Loucy (cell line): ENCODE data around the gene RRAGB.

ENCODE experiments used
- EZH2phosphoT487 ChIP-seq: fragments of 200-600 bp; IDR thresholded peaks from 2 replicates; pipeline ENCODE4 v1.6.1; 2018; ENCODE audit warnings: antibody characterized with exemption, mild to moderate bottlenecking, moderate library complexity, borderline replicate concordance
- TF ChIP-seq, protein P1 (sequence below): fragments of 200-600 bp; sonication (generic); conservative IDR thresholded peaks from 2 replicates; pipeline ENCODE4 v1.5.1; 2014; ENCODE audit warnings: mild to moderate bottlenecking, antibody characterized with exemption, low read length

DNA sequence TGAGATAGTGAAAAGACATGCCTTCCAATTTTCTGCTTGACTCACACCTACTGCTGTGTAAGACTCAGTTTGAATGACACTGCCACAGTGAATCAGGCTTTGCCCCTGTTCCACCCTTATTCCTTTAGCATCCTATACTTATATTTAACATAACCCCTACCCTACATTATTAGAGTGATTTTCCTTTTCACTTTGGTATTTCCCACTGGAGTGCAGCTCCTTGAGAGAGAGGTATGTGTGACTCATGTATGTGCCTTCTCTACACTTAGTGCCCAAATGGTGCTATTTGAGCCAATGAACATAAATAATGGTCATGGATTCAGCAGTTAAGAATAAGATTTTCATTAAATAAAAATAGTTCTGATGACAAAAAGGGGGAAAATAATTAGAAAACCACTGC, 69.5 kb downstream of the RRAGB start:
- TF ChIP-seq, protein P1, sequence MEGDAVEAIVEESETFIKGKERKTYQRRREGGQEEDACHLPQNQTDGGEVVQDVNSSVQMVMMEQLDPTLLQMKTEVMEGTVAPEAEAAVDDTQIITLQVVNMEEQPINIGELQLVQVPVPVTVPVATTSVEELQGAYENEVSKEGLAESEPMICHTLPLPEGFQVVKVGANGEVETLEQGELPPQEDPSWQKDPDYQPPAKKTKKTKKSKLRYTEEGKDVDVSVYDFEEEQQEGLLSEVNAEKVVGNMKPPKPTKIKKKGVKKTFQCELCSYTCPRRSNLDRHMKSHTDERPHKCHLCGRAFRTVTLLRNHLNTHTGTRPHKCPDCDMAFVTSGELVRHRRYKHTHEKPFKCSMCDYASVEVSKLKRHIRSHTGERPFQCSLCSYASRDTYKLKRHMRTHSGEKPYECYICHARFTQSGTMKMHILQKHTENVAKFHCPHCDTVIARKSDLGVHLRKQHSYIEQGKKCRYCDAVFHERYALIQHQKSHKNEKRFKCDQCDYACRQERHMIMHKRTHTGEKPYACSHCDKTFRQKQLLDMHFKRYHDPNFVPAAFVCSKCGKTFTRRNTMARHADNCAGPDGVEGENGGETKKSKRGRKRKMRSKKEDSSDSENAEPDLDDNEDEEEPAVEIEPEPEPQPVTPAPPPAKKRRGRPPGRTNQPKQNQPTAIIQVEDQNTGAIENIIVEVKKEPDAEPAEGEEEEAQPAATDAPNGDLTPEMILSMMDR, result no peak
- TF ChIP-seq EZH2phosphoT487, result no peak
